B cell (primary cell): ENCODE data around the gene LCN1. TPM values are rescaled to one million over a fixed set of nuclear protein-coding genes. Genes with fewer than 3 reads are reported as not detected.

Experiments
- ATAC-seq: fragments of 200-7000 bp; cut with Tn5 transposase; one replicate; pipeline ENCODE4 v1.10.0; 2021; ENCODE audit warnings: low read depth, mild to moderate bottlenecking, moderate number of reproducible peaks, moderate library complexity
- CTCF ChIA-PET: fragments of 350-600 bp; sonication (Branson Sonifier 250); formaldehyde crosslinking; loops from one replicate; lab custom pipeline; 2021; ENCODE audit warnings: antibody characterized with exemption, inconsistent platforms; lab: Charles Lee
- POLR2A ChIA-PET: fragments of 350-600 bp; sonication (Branson Sonifier 250); formaldehyde crosslinking; loops from one replicate; lab custom pipeline; 2021; ENCODE audit warnings: antibody characterized with exemption; lab: Charles Lee
- DNase-seq: peaks from one replicate; pipeline ENCODE4 v3.0.0; 2013
- H2AFZ ChIP-seq: 2 replicates; pipeline ENCODE4 v1.6.1; 2012; ENCODE audit warnings: mild to moderate bottlenecking, low read depth, low read length; ENCODE audit not compliant: insufficient read depth, poor library complexity, severe bottlenecking
- H3K27ac ChIP-seq, 2 donors: 1 replicate in 1 of 2; 2 replicates in 1 of 2; pipeline ENCODE4 v1.5.1; 2012 to 2013; ENCODE audit warnings: low read length in 2 of 2, mild to moderate bottlenecking in 2 of 2, moderate library complexity in 1 of 2
- H3K27me3 ChIP-seq, 4 experiments: fragments of 200-600 bp in 1 of 4; sonication (generic) in 1 of 4; replicated peaks in 1 of 4; 1 replicate in 2 of 4; 2 replicates in 2 of 4; pipeline versions ENCODE4 v1.6.1 to v1.7.0; 2013 to 2016; ENCODE audit warnings: low read length in 3 of 4, mild to moderate bottlenecking in 2 of 4, mixed read lengths in 1 of 4, moderate library complexity in 1 of 4; ENCODE audit not compliant: insufficient read depth in 4 of 4, control insufficient read depth in 3 of 4; ENCODE audit errors: control extremely low read depth in 1 of 4
- H3K36me3 ChIP-seq, 2 experiments: replicated peaks in 1 of 2; 1 replicate in 1 of 2; 2 replicates in 1 of 2; pipeline versions ENCODE4 v1.6.1 to v1.7.1; 2013; ENCODE audit warnings: low read length in 1 of 2; ENCODE audit not compliant: insufficient read depth in 2 of 2, control insufficient read depth in 1 of 2; ENCODE audit errors: control extremely low read depth in 1 of 2, extremely low read depth in 1 of 2
- H3K4me1 ChIP-seq, 2 donors: fragments of 200-600 bp in 1 of 2; sonication (generic) in 1 of 2; 1 replicate in 1 of 2; 2 replicates in 1 of 2; pipeline versions ENCODE4 v1.5.1 to v1.6.1; 2013 to 2017; ENCODE audit warnings: low read length in 2 of 2; ENCODE audit not compliant: control insufficient read depth in 2 of 2, insufficient read depth in 2 of 2
- H3K4me2 ChIP-seq: replicated peaks from 2 replicates; pipeline ENCODE3; 2012; ENCODE audit warnings: mild to moderate bottlenecking, low read depth, low read length; ENCODE audit not compliant: poor library complexity, severe bottlenecking
- H3K4me3 ChIP-seq, 5 experiments: fragments of 200-600 bp in 1 of 5; sonication (generic) in 1 of 5; 1 replicate in 3 of 5; 2 replicates in 2 of 5; pipeline versions ENCODE4 v1.5.1 to v1.7.0; 2011 to 2016; ENCODE audit warnings: low read length in 4 of 5, mild to moderate bottlenecking in 4 of 5, low read depth in 2 of 5, control low read depth in 1 of 5, moderate library complexity in 1 of 5; ENCODE audit not compliant: insufficient read depth in 1 of 5; ENCODE audit errors: control extremely low read depth in 1 of 5, extremely low read depth in 1 of 5
- H3K79me2 ChIP-seq: fragments of 200-600 bp; sonication (generic); one replicate; pipeline ENCODE4 v1.6.0; 2016; ENCODE audit warnings: low read length; ENCODE audit not compliant: control insufficient read depth, insufficient read depth
- H3K9ac ChIP-seq: fragments of 200-600 bp; sonication (generic); 2 replicates; pipeline ENCODE4 v1.6.1; 2017; ENCODE audit warnings: mild to moderate bottlenecking, low read length, moderate library complexity
- H3K9me3 ChIP-seq, 3 donors: one replicate each; pipeline versions ENCODE4 v1.6.1 to v1.7.1; 2013; ENCODE audit warnings: low read length in 2 of 3; ENCODE audit not compliant: control insufficient read depth in 2 of 3, insufficient read depth in 1 of 3; ENCODE audit errors: control extremely low read depth in 1 of 3
- H4K20me1 ChIP-seq: 2 replicates; pipeline ENCODE4 v1.6.0; 2012; ENCODE audit warnings: mild to moderate bottlenecking, low read length; ENCODE audit not compliant: insufficient read depth, control insufficient read depth, poor library complexity, severe bottlenecking
- H3K27ac Mint-ChIP-seq: one replicate; pipeline ENCODE4 v1.8.0; 2021; ENCODE audit warnings: mixed read lengths
- H3K27me3 Mint-ChIP-seq: one replicate; pipeline ENCODE4 v1.8.0; 2021; ENCODE audit warnings: mixed read lengths
- H3K4me1 Mint-ChIP-seq: one replicate; pipeline ENCODE4 v1.8.0; 2021; ENCODE audit warnings: mixed read lengths
- H3K4me3 Mint-ChIP-seq: one replicate; pipeline ENCODE4 v1.8.0; 2021; ENCODE audit warnings: mixed read lengths
- H3K9me3 Mint-ChIP-seq: one replicate; pipeline ENCODE4 v1.8.0; 2022; ENCODE audit warnings: mixed read lengths; ENCODE audit not compliant: insufficient read depth
- EZH2 ChIP-seq: IDR thresholded peaks from 2 replicates; pipeline ENCODE4 v1.6.1; 2012; ENCODE audit warnings: borderline replicate concordance, low read depth, mild to moderate bottlenecking, moderate library complexity, low read length; ENCODE audit not compliant: insufficient read depth, poor library complexity, severe bottlenecking
- WGBS: methylation state at CpG from one replicate; pipeline ENCODE4 v1.1.5; 2013; ENCODE audit warnings: missing lambda C conversion rate; ENCODE audit not compliant: insufficient coverage; 5-methylcytosine and 5-hydroxymethylcytosine counted together
- intact Hi-C: fragments of 100-400 bp; cut with micrococcal nuclease; formaldehyde crosslinking; loops from one replicate; pipeline ENCODE4 v1.10.0; 2022
- polyA plus RNA-seq: library from polyadenylated mRNA; depleted of rRNA; stranded (reverse); fragments of >200 nt; gene quantifications from 2 replicates; pipeline ENCODE4 v1.2.3, GENCODE V29; 2012
- total RNA-seq, 2 donors: library from RNA; stranded (reverse); fragments of 120-200 nt in 1 of 2; gene quantifications; 1 replicate in 1 of 2; 2 replicates in 1 of 2; pipeline versions ENCODE4 v1.2.3 to v1.2.4, GENCODE V29; 2013 to 2022
- TF ChIP-seq, protein P1 (sequence below): fragments of 200-600 bp; IDR thresholded peaks from one replicate; pipeline ENCODE4 v1.8.0; 2022; ENCODE audit warnings: antibody characterized with exemption, mild to moderate bottlenecking

The LCN1 gene
- total and polyA plus RNA-seq, 2 donors (not counting 1 experiment from before 2014, with no cell fraction given) = not detected

DNA sequence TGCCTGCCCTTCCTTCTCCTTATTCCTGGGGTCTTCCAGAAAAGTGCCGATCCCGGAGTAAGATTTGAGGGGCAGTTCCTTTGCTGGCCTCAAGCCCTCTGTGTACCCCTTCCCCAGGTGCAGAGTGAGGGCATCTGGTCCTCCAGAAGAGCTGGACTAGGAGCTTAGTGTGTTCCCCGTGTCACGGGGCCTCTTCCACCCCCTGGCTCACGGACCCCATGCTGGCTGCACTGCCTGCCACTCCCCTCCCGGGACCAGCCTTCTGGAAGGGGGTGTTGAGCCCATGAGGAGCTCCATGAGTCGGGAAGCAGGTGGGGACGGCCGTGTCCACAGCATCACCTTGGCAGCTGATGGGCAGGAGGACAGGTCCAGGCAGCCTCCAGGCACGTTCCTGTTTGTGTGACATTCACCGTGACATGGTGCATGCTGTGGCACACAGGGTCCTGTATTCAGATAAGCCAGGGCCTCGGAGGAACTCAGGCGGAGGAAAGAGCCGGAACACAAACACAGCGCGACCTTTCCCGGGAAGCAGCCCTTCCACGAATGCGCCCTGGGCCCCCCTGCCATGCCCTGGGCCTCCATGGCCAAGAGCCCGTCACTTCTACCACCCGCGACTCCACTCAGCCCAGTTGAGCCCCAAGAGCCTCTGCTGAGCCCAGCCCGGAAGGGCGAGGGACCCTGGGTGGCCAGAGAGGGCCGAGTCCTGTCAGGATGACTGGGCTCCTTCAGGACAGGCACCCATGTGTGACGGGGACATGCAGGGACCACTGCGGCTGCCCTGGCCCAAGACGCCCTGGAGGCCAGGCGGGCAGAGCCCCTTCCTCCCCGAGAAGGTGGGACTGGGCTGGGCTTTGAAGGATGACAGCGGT lies 5.9 kb upstream of the LCN1 start:
- H4K20me1 ChIP-seq = no peaks in the 10 kb centered on the region
- H3K4me3 ChIP-seq = no peak overlapping the region
- TF ChIP-seq, protein P1, sequence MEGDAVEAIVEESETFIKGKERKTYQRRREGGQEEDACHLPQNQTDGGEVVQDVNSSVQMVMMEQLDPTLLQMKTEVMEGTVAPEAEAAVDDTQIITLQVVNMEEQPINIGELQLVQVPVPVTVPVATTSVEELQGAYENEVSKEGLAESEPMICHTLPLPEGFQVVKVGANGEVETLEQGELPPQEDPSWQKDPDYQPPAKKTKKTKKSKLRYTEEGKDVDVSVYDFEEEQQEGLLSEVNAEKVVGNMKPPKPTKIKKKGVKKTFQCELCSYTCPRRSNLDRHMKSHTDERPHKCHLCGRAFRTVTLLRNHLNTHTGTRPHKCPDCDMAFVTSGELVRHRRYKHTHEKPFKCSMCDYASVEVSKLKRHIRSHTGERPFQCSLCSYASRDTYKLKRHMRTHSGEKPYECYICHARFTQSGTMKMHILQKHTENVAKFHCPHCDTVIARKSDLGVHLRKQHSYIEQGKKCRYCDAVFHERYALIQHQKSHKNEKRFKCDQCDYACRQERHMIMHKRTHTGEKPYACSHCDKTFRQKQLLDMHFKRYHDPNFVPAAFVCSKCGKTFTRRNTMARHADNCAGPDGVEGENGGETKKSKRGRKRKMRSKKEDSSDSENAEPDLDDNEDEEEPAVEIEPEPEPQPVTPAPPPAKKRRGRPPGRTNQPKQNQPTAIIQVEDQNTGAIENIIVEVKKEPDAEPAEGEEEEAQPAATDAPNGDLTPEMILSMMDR = no peak
- no peak for TF ChIP-seq EZH2
- 90% methylated on average over 28 of the region's 31 CpGs for WGBS
- H3K4me2 ChIP-seq = no peak overlapping the region
- no peak overlapping the region for H3K9ac ChIP-seq
- ATAC-seq (no peak), DNase-seq (no peak)
- H2AFZ ChIP-seq = no peak overlapping the region
- H3K27me3 ChIP-seq = no peaks in the 10 kb centered on the region
- H3K79me2 ChIP-seq = no peaks in the 10 kb centered on the region
- H3K9me3 ChIP-seq = no peaks in the 10 kb centered on the region
- Mint-ChIP-seq H3K9me3 (peaks cover 2% of the 10 kb centered on the region), H3K4me3 (no peak overlapping the region), H3K4me1 (no peaks in the 10 kb centered on the region), H3K27me3 (peaks cover 8% of the 10 kb centered on the region), H3K27ac (no peak overlapping the region)
- no peaks in the 10 kb centered on the region for H3K36me3 ChIP-seq
- ChIA-PET POLR2A (no interaction called here), CTCF (interaction anchor here (1.7 kb wide), 1 partner anchor 10 kb away, joined by 4 read pairs; no protein-coding TSS in a partner anchor)
- H3K4me1 ChIP-seq = no peaks in the 10 kb centered on the region
- no peak overlapping the region for H3K27ac ChIP-seq
- intact Hi-C loops = no loop called here
